Measurements from ENCODE around the gene DDX1. TPM values are rescaled to one million over a fixed set of nuclear protein-coding genes. Genes with fewer than 3 reads are reported as not detected.
A peak's percentile ranks its signal among the peaks of the same experiment; 100 is the strongest.
"Not testable (repeated sequence)": the region's sequence is repeated elsewhere in the genome, so short reads cannot be mapped to it uniquely, and the experiment has no call there.

DDX1 gene
- total RNA-seq, 5 donors from 2014 or later (not counting 1 experiment from before 2014, with no cell fraction given) = 43.0 to 46.9 (median 45.8) TPM

DNA sequence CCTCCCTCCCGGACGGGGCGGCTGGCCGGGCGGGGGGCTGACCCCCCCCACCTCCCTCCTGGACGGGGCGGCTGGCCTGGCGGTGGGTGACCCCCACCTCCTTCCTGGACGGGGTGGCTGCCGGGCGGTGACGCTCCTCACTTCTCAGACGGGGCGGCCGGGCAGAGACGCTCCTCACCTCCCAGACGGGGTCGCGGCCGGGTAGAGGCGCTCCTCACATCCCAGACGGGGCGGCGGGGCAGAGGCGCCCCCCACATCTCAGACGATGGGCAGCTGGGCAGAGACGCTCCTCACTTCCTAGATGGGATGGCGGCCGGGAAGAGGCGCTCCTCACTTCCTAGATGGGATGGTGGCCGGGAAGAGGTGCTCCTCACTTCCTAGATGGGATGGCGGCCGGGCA lies 20.4 kb downstream of the DDX1 start:
- H3K27me3 Mint-ChIP-seq; H3K4me3 ChIP-seq (ENCODE audit: control insufficient read depth in 1 of 2, extremely low read depth in 1 of 2, low read length in 1 of 2); POLR2A ChIA-PET; DNase-seq; H3K4me1 Mint-ChIP-seq; H3K4me3 Mint-ChIP-seq; CTCF ChIA-PET; ATAC-seq (replicated peaks in 1 of 4); H3K9me3 Mint-ChIP-seq; H3K27me3 ChIP-seq (replicated peaks in 1 of 2; ENCODE audit: control insufficient read depth in 2 of 2, extremely low read depth in 1 of 2, insufficient read depth in 2 of 2, low read length in 1 of 2); H3K27ac ChIP-seq (ENCODE audit: low read length); H3K27ac Mint-ChIP-seq; H3K9me3 ChIP-seq; H3K4me1 ChIP-seq (ENCODE audit: control insufficient read depth in 1 of 2, extremely low read depth in 1 of 2, insufficient read depth in 2 of 2, low read length in 2 of 2): not testable (repeated sequence)
- peaks cover 48% of the 10 kb centered on the region for H3K36me3 Mint-ChIP-seq
- H3K36me3 ChIP-seq (ENCODE audit: control insufficient read depth in 2 of 2, extremely low read depth in 1 of 2, insufficient read depth in 1 of 2, low read length in 1 of 2) = peaks cover 4 to 48% of the 10 kb centered on the region in 2 donors
- no CpG with 5 or more reads among the region's 33 CpGs for WGBS (ENCODE audit: insufficient coverage)

DNA sequence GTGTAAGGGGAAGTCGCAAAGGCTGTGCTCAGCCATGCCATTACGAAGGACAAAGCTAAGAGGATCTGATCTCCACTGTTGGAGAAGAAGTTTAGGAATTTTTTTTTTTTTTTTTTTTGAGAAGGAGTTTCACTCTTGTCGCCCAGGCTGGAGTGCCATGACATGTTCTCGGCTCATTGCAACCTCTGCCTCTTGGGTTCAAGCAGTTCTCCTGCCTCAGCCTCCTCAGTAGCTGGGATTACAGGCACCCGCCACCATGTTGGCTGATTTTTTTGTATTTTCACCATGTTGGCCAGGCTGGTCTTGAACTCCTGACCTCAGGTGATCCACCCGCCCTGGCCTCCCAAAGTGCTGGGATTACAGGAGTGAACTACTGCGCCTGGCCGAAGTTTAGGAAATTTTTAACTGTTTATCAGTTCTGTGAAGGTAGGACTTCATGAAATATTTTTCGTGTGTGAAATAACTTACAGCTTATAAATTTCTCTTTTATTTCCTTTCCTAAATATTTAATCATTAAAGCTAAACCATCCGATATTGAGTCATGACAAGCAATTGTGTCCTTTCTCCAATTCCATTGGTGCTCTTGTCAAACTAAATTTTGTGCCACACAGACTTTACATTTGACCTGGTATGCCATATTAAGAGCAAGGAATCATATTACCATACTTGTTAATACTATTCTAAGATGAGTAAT lies 22.2 kb downstream of the DDX1 start:
- WGBS (ENCODE audit: insufficient coverage) = 98% methylated on average over 6 of the region's 10 CpGs
- POLR2A ChIA-PET = no interaction called here
- ATAC-seq (replicated peaks in 1 of 4) (no peak), DNase-seq (no peak)
- H3K27me3 Mint-ChIP-seq = no peaks in the 10 kb centered on the region
- peaks cover 36% of the 10 kb centered on the region for H3K36me3 Mint-ChIP-seq
- Histone ChIP-seq H3K27me3 (replicated peaks in 1 of 2; ENCODE audit: control insufficient read depth in 2 of 2, extremely low read depth in 1 of 2, insufficient read depth in 2 of 2, low read length in 1 of 2) (no peaks in the 10 kb centered on the region), H3K9me3 (no peaks in the 10 kb centered on the region), H3K36me3 (ENCODE audit: control insufficient read depth in 2 of 2, extremely low read depth in 1 of 2, insufficient read depth in 1 of 2, low read length in 1 of 2) (peaks cover 8 to 43% of the 10 kb centered on the region in 2 donors), H3K4me3 (ENCODE audit: control insufficient read depth in 1 of 2, extremely low read depth in 1 of 2, low read length in 1 of 2) (no peak overlapping the region), H3K4me1 (ENCODE audit: control insufficient read depth in 1 of 2, extremely low read depth in 1 of 2, insufficient read depth in 2 of 2, low read length in 2 of 2) (no peaks in the 10 kb centered on the region), H3K27ac (ENCODE audit: low read length) (no peak overlapping the region)
- CTCF ChIA-PET = interaction anchor here (0.7 to 0.9 kb wide), 3 partner anchors 13 to 610 kb away, joined by 3 to 4 read pairs (median 3); no protein-coding TSS in a partner anchor
- H3K27ac Mint-ChIP-seq = no peak overlapping the region
- no peaks in the 10 kb centered on the region for H3K9me3 Mint-ChIP-seq
- no peak overlapping the region for H3K4me3 Mint-ChIP-seq
- H3K4me1 Mint-ChIP-seq = peaks cover 2 to 5% (median 2%) of the 10 kb centered on the region in 3 donors

DNA sequence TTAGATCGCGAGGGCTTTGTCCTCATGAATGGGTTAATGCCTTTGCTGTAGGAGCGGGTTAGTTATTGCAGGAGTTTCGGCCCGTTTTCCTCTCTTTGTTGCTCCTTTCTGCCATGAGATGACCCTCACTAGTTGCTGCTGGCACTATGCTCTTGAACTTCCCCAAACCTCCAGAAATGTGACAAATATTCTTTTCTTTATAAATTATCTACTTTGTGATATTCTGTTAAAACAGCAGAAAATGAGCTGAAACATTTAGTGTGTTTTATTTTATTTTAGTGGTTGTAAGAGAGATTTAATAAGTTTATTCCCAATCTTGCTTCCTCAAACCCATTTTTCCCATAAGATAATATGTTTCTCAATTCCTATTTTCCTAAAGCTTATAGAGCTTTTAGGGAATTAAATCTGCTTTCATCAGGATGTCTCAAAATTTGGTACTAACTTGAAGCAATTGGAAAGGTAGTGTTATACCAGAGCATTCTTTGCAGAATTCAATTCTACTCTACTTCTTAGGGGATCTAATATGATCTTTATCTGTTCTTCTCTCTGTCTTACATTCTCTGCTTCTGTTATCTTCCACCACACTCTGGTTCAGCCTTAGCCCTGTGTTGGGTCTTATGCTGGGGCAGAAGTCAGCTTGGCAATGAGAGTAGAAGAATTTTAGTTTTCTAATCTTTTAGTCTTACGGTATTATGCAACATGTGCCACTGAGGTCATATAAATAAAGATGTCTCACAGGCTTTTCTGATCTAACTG lies 23.1 kb downstream of the DDX1 start:
- no peak overlapping the region for H3K4me3 ChIP-seq (ENCODE audit: control insufficient read depth in 1 of 2, extremely low read depth in 1 of 2, low read length in 1 of 2)
- peaks cover 14 to 43% of the 10 kb centered on the region in 2 donors for H3K36me3 ChIP-seq (ENCODE audit: control insufficient read depth in 2 of 2, extremely low read depth in 1 of 2, insufficient read depth in 1 of 2, low read length in 1 of 2)
- H3K4me1 Mint-ChIP-seq = peaks cover 2 to 5% (median 2%) of the 10 kb centered on the region in 3 donors
- CTCF ChIA-PET = interaction anchor here in 1 of 2 donors (0.7 to 0.9 kb wide), 2 partner anchors 14 kb away, joined by 3 read pairs; no protein-coding TSS in a partner anchor
- no peaks in the 10 kb centered on the region for H3K4me1 ChIP-seq (ENCODE audit: control insufficient read depth in 1 of 2, extremely low read depth in 1 of 2, insufficient read depth in 2 of 2, low read length in 2 of 2)
- DNase-seq = no peak
- H3K27ac Mint-ChIP-seq = peak overlapping the region in 1 of 2 donors; percentile 4
- 100% methylated on average over 1 of the region's 6 CpGs for WGBS (ENCODE audit: insufficient coverage)
- no peaks in the 10 kb centered on the region for H3K27me3 Mint-ChIP-seq
- no peaks in the 10 kb centered on the region for H3K27me3 ChIP-seq (replicated peaks in 1 of 2; ENCODE audit: control insufficient read depth in 2 of 2, extremely low read depth in 1 of 2, insufficient read depth in 2 of 2, low read length in 1 of 2)
- no peak overlapping the region for H3K27ac ChIP-seq (ENCODE audit: low read length)
- H3K4me3 Mint-ChIP-seq = no peak overlapping the region
- no peak for ATAC-seq (replicated peaks in 1 of 4)
- H3K36me3 Mint-ChIP-seq = peaks cover 37% of the 10 kb centered on the region
- POLR2A ChIA-PET = no interaction called here
- H3K9me3 Mint-ChIP-seq = no peaks in the 10 kb centered on the region
- no peaks in the 10 kb centered on the region for H3K9me3 ChIP-seq

DNA sequence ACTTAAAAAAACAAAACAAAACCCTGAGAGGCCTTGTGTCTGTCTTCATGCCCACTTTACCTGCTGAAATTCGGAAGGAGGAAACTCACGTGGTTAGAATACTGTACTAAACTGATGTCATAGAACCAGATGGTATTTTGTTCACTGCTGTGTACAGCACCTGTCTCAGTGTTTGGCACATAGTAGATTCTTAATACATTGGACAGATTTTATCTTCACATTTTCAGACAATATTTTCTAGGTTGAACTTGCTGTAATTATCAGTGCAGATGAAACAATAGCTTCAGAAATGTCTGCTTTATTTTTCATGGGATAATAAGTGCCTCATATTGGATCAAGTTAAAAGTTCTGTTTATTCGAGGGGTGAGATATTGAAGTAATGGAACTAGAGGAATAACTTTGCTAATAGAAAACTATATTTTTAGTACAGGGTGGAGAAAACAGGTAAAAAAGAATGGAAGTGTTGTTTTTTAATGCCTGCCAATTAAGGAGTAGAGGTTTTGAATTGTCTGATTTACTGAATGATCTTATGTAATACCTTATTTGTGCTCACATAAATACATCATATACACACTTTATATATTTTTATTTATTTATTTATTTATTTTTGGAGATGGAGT lies 23.7 kb downstream of the DDX1 start:
- Mint-ChIP-seq H3K4me3 (no peak overlapping the region), H3K27me3 (no peaks in the 10 kb centered on the region), H3K4me1 (peaks cover 2 to 5% (median 2%) of the 10 kb centered on the region in 3 donors), H3K9me3 (no peaks in the 10 kb centered on the region), H3K36me3 (peaks cover 35% of the 10 kb centered on the region), H3K27ac (peak overlapping the region in 1 of 2 donors; percentile 4)
- H3K36me3 ChIP-seq (ENCODE audit: control insufficient read depth in 2 of 2, extremely low read depth in 1 of 2, insufficient read depth in 1 of 2, low read length in 1 of 2) = peaks cover 9 to 43% of the 10 kb centered on the region in 2 donors
- ChIA-PET POLR2A (no interaction called here), CTCF (interaction anchor here in 1 of 2 donors (0.7 kb wide), 1 partner anchor 14 kb away, joined by 3 read pairs; no protein-coding TSS in a partner anchor)
- no peaks in the 10 kb centered on the region for H3K9me3 ChIP-seq
- no CpG with 5 or more reads among the region's 3 CpGs for WGBS (ENCODE audit: insufficient coverage)
- no peaks in the 10 kb centered on the region for H3K27me3 ChIP-seq (replicated peaks in 1 of 2; ENCODE audit: control insufficient read depth in 2 of 2, extremely low read depth in 1 of 2, insufficient read depth in 2 of 2, low read length in 1 of 2)
- DNase-seq (no peak), ATAC-seq (replicated peaks in 1 of 4) (no peak)
- no peak overlapping the region for H3K27ac ChIP-seq (ENCODE audit: low read length)
- H3K4me1 ChIP-seq (ENCODE audit: control insufficient read depth in 1 of 2, extremely low read depth in 1 of 2, insufficient read depth in 2 of 2, low read length in 2 of 2) = no peaks in the 10 kb centered on the region
- H3K4me3 ChIP-seq (ENCODE audit: control insufficient read depth in 1 of 2, extremely low read depth in 1 of 2, low read length in 1 of 2) = no peak overlapping the region

- no peak overlapping the region for H3K27ac ChIP-seq (ENCODE audit: low read length)
- DNase-seq = no peak
- peaks cover 15 to 45% of the 10 kb centered on the region in 2 donors for H3K36me3 ChIP-seq (ENCODE audit: control insufficient read depth in 2 of 2, extremely low read depth in 1 of 2, insufficient read depth in 1 of 2, low read length in 1 of 2)
- CTCF ChIA-PET = no interaction called here
- POLR2A ChIA-PET = no interaction called here
- peaks cover 2 to 5% (median 2%) of the 10 kb centered on the region in 3 donors for H3K4me1 Mint-ChIP-seq
- H3K27me3 Mint-ChIP-seq = no peaks in the 10 kb centered on the region
- H3K27ac Mint-ChIP-seq = no peak overlapping the region
- WGBS (ENCODE audit: insufficient coverage) = no CpG with 5 or more reads among the region's 4 CpGs
- H3K36me3 Mint-ChIP-seq = peaks cover 36% of the 10 kb centered on the region
- H3K27me3 ChIP-seq (replicated peaks in 1 of 2; ENCODE audit: control insufficient read depth in 2 of 2, extremely low read depth in 1 of 2, insufficient read depth in 2 of 2, low read length in 1 of 2) = no peaks in the 10 kb centered on the region
- no peaks in the 10 kb centered on the region for H3K9me3 Mint-ChIP-seq
- no peak for ATAC-seq (replicated peaks in 1 of 4)
- H3K4me3 ChIP-seq (ENCODE audit: control insufficient read depth in 1 of 2, extremely low read depth in 1 of 2, low read length in 1 of 2) = no peak overlapping the region
- H3K9me3 ChIP-seq = no peaks in the 10 kb centered on the region
- no peak overlapping the region for H3K4me3 Mint-ChIP-seq
- H3K4me1 ChIP-seq (ENCODE audit: control insufficient read depth in 1 of 2, extremely low read depth in 1 of 2, insufficient read depth in 2 of 2, low read length in 2 of 2) = no peaks in the 10 kb centered on the region
These were observed 24.8 kb downstream of the DDX1 start for GRCh38 chr2:15616429-15616828.
